GM19043 (cell line): ENCODE results near the gene TRIM29.

Source experiments
- ATAC-seq: cut with Tn5 transposase; IDR thresholded peaks from one replicate; pipeline ENCODE4 v1.9.1; 2021; ENCODE audit warnings: low read depth; ENCODE audit not compliant: unreplicated experiment

TRIM29 gene

DNA sequence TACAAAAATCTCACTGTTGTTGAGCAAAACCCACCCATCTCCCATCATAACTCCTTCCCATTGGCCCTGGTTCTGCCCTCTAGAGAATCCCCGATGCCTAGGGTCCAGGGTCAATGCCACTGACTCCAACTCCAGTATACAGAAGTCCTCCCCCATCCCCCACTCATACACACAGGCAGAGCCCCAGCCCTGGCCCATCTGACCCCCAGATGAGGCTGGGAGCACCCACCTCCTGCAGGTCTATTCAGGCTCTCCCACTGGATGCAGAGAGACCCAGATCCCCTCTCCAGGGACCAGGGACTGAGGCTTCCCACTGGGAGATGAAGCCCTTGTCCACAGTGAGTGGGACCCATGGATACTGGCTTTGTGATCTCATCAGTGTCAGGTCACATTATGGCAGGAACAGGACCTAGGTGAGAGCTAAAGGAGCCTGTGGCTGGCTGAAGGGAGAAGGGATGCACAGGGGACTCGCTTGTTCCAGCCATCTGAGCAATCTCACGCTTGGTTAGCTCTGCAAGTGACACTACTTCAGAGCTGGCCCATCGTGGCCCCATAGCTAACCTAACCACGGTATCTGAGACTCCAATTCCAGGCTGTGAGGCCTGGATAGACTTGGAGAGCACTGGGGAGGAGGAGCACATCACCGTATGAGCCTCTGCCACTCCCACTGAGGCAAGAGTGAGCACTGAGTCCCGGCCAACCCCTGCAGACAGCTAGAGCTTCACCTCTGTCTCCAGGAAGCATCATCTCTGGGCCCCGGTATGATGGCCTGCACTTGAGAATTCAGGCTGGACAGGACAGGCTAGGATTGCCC, 35.7 kb downstream of the TRIM29 start:
- ATAC-seq = no peak

GRCh38 chr11:120098503-120099020, 39.4 kb downstream of the TRIM29 start:
- ATAC-seq = no peak

GRCh38 chr11:120097721-120098385, 40.1 kb downstream of the TRIM29 start:
- ATAC-seq = no peak

GRCh38 chr11:120096369-120097191, 41.3 kb downstream of the TRIM29 start:
- no peak for ATAC-seq

GRCh38 chr11:120095516-120095915, 42.4 kb downstream of the TRIM29 start:
- ATAC-seq = no peak

GRCh38 chr11:120091701-120092100, 46.2 kb downstream of the TRIM29 start:
- ATAC-seq = no peak

DNA sequence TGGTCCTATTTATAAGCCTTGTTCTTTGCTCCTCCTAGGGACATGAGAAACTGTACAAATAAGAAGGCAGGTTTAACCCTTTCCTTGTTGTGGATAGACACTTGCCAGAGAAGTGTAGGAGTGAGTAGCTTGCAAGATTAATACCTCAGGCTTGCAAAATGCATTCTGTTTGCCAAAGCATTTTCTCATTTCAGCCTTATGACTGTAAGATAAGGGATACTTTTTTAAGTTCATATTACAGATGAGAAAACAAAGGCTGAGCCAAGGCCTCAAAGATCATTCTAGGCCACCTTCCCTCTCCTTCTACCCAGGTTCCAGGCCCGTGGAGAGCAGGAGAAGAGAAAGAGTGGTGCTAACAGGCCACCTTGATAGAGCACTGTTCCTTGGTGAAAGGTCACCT, 46.8 kb downstream of the TRIM29 start:
- ATAC-seq = no peak

GRCh38 chr11:120090411-120090810, 47.5 kb downstream of the TRIM29 start:
- ATAC-seq = no peak

DNA sequence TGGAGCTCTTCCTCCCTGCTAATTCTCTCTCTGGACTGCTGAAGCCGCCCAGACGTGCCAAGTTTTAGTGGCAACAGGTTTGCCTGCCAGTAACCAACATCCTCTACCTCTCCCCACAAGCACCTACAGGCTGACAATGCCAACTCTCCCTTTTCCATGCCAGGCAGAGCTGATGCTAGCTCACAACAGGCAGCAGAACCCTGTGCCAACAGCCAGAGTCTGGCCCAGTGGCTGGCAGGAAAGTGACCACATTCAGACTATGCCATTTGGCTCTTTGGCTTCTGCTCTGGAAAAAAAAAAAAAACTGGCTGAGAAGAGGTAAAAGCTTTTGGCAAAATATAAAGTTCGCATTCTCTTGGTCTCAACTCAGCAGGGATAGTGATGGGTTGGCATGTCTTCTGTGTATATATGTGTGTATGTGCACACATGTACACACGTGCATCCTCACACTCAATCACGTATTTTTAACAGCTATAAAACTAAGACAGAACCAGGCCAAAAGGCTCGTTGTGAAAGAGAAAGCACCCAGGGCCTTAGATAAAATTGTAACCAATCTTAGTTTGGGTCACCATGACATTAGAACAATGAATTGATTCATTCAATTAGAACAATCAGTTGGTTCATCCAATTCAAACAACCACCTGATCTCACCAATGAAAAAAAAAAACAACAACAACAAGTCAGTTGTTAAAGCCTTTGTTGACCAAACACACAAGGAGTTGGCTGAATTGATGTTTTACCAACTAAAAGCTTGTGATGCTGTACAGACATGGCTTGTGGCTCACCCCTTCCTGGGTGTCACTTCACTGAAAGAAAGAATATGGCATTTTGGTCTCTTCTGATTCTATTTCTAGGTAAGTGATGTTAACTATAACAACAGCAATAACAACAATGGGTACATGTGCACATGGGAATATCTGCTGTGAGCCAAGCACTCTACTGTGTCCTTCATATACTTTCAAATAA, 48.6 kb downstream of the TRIM29 start:
- ATAC-seq = no peak

DNA sequence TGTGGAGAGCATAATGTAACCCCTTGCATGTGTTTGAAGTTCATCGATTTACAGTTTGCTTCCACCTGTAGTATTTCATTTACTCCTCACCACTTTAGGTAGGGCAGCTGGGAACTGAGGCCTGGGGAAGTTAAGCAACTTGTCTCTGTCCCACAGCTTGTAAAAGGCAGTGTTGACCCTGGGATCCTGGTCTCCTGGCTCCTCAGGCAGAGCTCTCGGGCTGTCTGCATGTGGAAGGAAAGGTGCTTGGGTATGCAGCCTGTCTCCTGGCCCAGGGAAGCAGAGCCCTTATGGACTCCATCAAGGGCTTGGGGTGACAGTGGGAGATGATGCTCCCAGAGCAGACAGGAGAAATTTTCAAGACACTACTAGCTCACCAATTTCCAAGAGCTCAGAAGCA, 49.9 kb downstream of the TRIM29 start:
- ATAC-seq = no peak

GRCh38 chr11:120086651-120087050, 51.3 kb downstream of the TRIM29 start:
- no peak for ATAC-seq

- ATAC-seq = no peak
These were observed 57.9 kb downstream of the TRIM29 start for GRCh38 chr11:120079750-120080610.

DNA sequence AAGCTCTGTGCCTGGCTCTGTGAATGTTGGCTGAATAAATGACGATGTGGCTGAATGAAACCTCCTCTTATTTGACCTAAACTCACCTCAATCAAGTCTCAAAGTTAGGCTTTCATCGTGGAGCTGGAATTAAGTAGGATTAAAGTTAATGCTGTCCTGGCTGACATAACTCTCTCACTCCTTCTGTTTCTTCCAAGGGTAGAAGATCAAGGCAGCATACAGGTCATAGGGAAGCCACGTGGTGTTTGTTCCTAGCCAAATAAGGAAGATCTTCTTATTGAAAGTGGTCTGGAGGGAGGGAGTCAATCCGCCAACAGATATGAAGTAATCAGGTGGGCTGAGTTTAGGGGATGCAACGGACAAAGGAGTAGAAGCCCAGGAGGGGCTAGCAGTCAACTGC, 59.5 kb downstream of the TRIM29 start:
- ATAC-seq = no peak

- no peak for ATAC-seq
These were observed 63.8 kb downstream of the TRIM29 start for GRCh38 chr11:120074076-120074475.

DNA sequence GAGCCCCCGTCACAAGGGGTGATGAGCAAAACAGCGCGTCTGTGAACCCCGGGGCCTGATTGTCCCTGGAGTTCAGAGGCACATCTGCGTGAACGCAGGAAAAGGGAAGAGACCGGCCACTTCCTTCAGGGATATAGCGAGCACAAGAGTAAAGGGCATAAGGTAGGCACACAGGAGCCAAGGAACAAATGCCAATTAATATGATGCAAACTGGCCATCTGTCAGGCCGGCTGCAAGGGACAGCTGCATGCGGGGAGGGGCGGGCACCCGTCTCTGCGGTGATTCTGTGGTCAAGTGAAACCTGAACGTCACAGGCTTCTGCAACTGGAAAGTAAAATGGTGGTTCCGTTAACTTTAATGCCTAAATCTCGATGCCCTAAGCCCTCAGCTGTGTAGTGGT, 64.7 kb downstream of the TRIM29 start:
- no peak for ATAC-seq

DNA sequence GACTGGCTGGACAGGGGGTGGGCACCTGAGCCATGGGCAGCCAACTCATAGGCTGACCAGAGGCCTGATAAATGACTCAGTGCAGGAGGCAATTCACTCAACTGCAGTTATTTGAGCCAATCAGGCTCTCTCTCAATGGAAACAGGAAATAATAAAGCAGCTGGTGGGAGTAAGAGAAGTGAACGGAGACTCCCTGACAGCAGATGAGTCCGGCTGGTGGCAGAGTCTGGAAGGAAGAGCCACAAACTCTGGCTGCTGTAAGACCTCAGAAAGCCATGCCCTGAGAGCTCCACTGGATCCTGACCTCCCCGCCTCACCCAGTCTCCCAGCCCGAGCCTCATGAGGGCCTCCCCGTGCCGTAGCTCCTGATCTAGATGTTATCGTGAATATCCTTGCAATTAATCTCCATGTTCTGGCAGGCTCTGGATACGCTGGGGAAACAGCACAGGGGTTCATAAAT, 69.8 kb downstream of the TRIM29 start:
- no peak for ATAC-seq

- no peak for ATAC-seq
These were observed 70.3 kb downstream of the TRIM29 start for GRCh38 chr11:120067438-120068113.

DNA sequence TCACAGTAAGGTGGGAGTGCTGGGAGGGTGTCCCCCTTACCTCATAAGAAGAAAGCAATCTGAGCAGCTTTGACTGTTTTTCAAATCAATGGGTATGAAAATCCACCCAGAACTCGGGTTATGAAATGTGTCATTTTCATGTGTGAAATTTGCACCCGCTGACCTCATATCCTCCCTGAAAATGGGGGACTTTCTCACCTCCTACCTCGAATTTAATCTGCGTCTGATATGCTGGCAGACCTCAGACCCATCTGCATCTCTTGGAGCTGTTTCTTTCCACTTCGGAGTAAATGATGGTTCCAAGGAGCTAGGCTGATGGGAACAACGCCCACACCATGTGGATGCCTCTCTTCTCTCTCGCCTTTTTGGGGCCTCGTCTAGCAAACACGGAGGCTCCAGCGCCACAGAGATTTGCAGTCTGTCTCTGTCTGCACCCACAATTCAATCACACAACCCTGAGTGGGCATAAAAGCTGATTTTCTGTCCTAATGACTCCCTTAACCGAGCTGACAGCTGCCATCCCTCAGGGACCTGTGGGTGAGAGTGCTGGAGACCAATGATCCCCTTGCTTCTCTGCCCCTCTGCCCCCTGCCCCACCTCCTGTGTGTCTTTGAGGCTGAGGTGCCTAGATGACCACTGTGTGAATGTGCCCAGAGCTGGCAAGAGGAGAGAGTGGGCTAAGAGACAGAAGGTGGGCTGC, 71.0 kb downstream of the TRIM29 start:
- no peak for ATAC-seq
